ENCODE results near the gene LARGE1. TPM values are rescaled to one million over a fixed set of nuclear protein-coding genes. Genes with fewer than 3 reads are reported as not detected.

The LARGE1 gene
- total and polyA plus RNA-seq, 5 donors from 2014 or later: not detected

- no peak overlapping the region for H3K4me3 Mint-ChIP-seq
- ATAC-seq (ENCODE audit: low read depth in 2 of 2) (no peak), DNase-seq (no peak)
- peaks cover 0 to 2% (median 0%) of the 10 kb centered on the region in 7 donors for H3K9me3 Mint-ChIP-seq
- Histone ChIP-seq H3K27ac (ENCODE audit: insufficient read depth, low read length, poor library complexity, severe bottlenecking) (no peak overlapping the region), H3K36me3 (ENCODE audit: control insufficient read depth, insufficient read depth, low read length) (no peaks in the 10 kb centered on the region), H3K4me3 (ENCODE audit: low read depth, low read length) (no peak overlapping the region), H3K9me3 (ENCODE audit: control insufficient read depth in 2 of 2, low read length in 2 of 2) (no peaks in the 10 kb centered on the region), H3K4me1 (ENCODE audit: control insufficient read depth, insufficient read depth, low read length, poor library complexity, severe bottlenecking) (no peaks in the 10 kb centered on the region), H3K27me3 (ENCODE audit: control insufficient read depth, insufficient read depth, low read length) (no peaks in the 10 kb centered on the region)
- H3K36me3 Mint-ChIP-seq: no peaks in the 10 kb centered on the region
- H3K27ac Mint-ChIP-seq: no peak overlapping the region
- no peaks in the 10 kb centered on the region for H3K4me1 Mint-ChIP-seq
- H3K27me3 Mint-ChIP-seq: no peaks in the 10 kb centered on the region
Observed at GRCh38 chr22:33300165-33300564, 620.1 kb downstream of the LARGE1 start.

DNA sequence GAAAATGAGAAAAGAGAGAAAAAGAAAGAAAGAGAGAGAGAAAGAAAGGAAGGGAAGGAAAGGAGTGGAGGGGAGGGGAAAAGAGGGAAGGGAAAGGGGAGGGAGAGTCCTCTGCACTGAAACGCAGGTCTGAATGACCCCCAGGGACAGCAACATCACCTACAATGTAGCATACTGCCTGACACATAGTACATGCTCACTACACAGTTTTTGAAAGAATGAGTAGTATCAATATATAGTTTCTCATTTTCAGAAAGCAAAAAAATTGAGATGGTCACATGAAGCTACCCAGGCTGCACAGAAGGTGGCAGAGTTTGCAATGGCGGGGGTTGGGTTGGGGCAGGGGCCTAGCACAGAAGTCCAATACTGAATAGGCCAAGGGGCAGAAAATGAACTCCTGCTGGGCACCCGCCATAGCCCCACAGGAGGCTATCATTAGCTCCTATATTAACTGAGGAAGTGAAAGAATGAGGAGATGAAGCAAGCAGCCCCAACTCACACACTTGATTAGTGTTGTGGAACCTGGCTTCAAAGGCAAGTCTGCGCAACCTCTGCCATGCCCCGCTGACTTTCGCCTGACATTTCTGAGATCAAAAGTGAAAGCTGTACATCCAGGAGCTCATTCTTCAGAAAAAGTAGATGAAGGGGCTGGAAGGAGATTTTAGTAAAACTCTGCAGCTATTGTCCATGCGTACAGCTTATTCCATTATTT, 620.9 kb downstream of the LARGE1 start:
- ATAC-seq (ENCODE audit: low read depth in 2 of 2) (peak in 1 of 2 donors; percentile 48), DNase-seq (no peak)
- Mint-ChIP-seq H3K4me1 (no peaks in the 10 kb centered on the region), H3K36me3 (no peaks in the 10 kb centered on the region), H3K27me3 (no peaks in the 10 kb centered on the region), H3K9me3 (peaks cover 0 to 3% (median 0%) of the 10 kb centered on the region in 7 donors), H3K4me3 (no peak overlapping the region), H3K27ac (no peak overlapping the region)
- H3K4me1 ChIP-seq (ENCODE audit: control insufficient read depth, insufficient read depth, low read length, poor library complexity, severe bottlenecking): no peaks in the 10 kb centered on the region
- no peak overlapping the region for H3K4me3 ChIP-seq (ENCODE audit: low read depth, low read length)
- H3K36me3 ChIP-seq (ENCODE audit: control insufficient read depth, insufficient read depth, low read length): no peaks in the 10 kb centered on the region
- no peaks in the 10 kb centered on the region for H3K9me3 ChIP-seq (ENCODE audit: control insufficient read depth in 2 of 2, low read length in 2 of 2)
- no peak overlapping the region for H3K27ac ChIP-seq (ENCODE audit: insufficient read depth, low read length, poor library complexity, severe bottlenecking)
- no peaks in the 10 kb centered on the region for H3K27me3 ChIP-seq (ENCODE audit: control insufficient read depth, insufficient read depth, low read length)

GRCh38 chr22:33296941-33297340, 623.3 kb downstream of the LARGE1 start:
- no peaks in the 10 kb centered on the region for H3K4me1 ChIP-seq (ENCODE audit: control insufficient read depth, insufficient read depth, low read length, poor library complexity, severe bottlenecking)
- DNase-seq: no peak
- no peak overlapping the region for H3K4me3 Mint-ChIP-seq

DNA sequence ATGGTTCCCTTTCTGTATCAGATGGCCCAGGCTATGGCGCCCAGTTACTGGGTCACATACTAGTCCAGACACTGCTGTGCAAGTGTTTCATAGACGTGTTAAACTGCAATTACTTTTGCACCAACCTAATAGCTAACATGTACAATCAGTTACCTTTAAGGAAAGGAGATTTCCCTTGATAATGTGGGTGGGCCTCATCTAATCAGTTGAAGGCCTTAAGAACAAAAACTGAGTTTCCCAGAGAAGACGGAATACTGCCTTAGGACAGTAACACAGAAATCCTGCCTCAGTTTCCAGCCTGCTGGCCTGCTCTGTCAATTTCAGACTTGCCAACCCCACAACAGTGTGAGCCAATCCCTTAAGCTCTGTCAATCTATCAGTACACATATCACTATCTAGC, 632.2 kb downstream of the LARGE1 start:
- Mint-ChIP-seq H3K27ac (no peak overlapping the region), H3K27me3 (no peaks in the 10 kb centered on the region), H3K36me3 (no peaks in the 10 kb centered on the region), H3K9me3 (peaks cover 0 to 6% (median 0%) of the 10 kb centered on the region in 7 donors), H3K4me1 (no peaks in the 10 kb centered on the region), H3K4me3 (no peak overlapping the region)
- H3K36me3 ChIP-seq (ENCODE audit: control insufficient read depth, insufficient read depth, low read length): no peaks in the 10 kb centered on the region
- DNase-seq: no peak
- no peak for ATAC-seq (ENCODE audit: low read depth in 2 of 2)
- no peak overlapping the region for H3K4me3 ChIP-seq (ENCODE audit: low read depth, low read length)
- H3K4me1 ChIP-seq (ENCODE audit: control insufficient read depth, insufficient read depth, low read length, poor library complexity, severe bottlenecking): no peaks in the 10 kb centered on the region
- no peaks in the 10 kb centered on the region for H3K27me3 ChIP-seq (ENCODE audit: control insufficient read depth, insufficient read depth, low read length)
- H3K9me3 ChIP-seq (ENCODE audit: control insufficient read depth in 2 of 2, low read length in 2 of 2): no peaks in the 10 kb centered on the region
- H3K27ac ChIP-seq (ENCODE audit: insufficient read depth, low read length, poor library complexity, severe bottlenecking): no peak overlapping the region

More at GRCh38 chr22:33296941-33297340, 623.3 kb downstream of the LARGE1 start:
- H3K27me3 Mint-ChIP-seq: no peaks in the 10 kb centered on the region
- H3K27ac Mint-ChIP-seq: no peak overlapping the region
- H3K4me1 Mint-ChIP-seq: no peaks in the 10 kb centered on the region
- no peaks in the 10 kb centered on the region for H3K36me3 Mint-ChIP-seq
- peaks cover 0 to 4% (median 0%) of the 10 kb centered on the region in 7 donors for H3K9me3 Mint-ChIP-seq
- no peaks in the 10 kb centered on the region for H3K9me3 ChIP-seq (ENCODE audit: control insufficient read depth in 2 of 2, low read length in 2 of 2)
- no peaks in the 10 kb centered on the region for H3K36me3 ChIP-seq (ENCODE audit: control insufficient read depth, insufficient read depth, low read length)
- no peak for ATAC-seq (ENCODE audit: low read depth in 2 of 2)
- no peak overlapping the region for H3K27ac ChIP-seq (ENCODE audit: insufficient read depth, low read length, poor library complexity, severe bottlenecking)
- no peaks in the 10 kb centered on the region for H3K27me3 ChIP-seq (ENCODE audit: control insufficient read depth, insufficient read depth, low read length)
- H3K4me3 ChIP-seq (ENCODE audit: low read depth, low read length): no peak overlapping the region

- H3K27ac ChIP-seq (ENCODE audit: insufficient read depth, low read length, poor library complexity, severe bottlenecking): no peak overlapping the region
- H3K4me1 ChIP-seq (ENCODE audit: control insufficient read depth, insufficient read depth, low read length, poor library complexity, severe bottlenecking): no peaks in the 10 kb centered on the region
- H3K27me3 ChIP-seq (ENCODE audit: control insufficient read depth, insufficient read depth, low read length): no peaks in the 10 kb centered on the region
- no peak overlapping the region for H3K4me3 ChIP-seq (ENCODE audit: low read depth, low read length)
- DNase-seq (no peak), ATAC-seq (ENCODE audit: low read depth in 2 of 2) (no peak)
- no peaks in the 10 kb centered on the region for H3K4me1 Mint-ChIP-seq
- no peaks in the 10 kb centered on the region for H3K36me3 Mint-ChIP-seq
- no peak overlapping the region for H3K4me3 Mint-ChIP-seq
- H3K27ac Mint-ChIP-seq: no peak overlapping the region
- no peaks in the 10 kb centered on the region for H3K36me3 ChIP-seq (ENCODE audit: control insufficient read depth, insufficient read depth, low read length)
- H3K9me3 Mint-ChIP-seq: peaks cover 0 to 1% (median 0%) of the 10 kb centered on the region in 7 donors
- H3K9me3 ChIP-seq (ENCODE audit: control insufficient read depth in 2 of 2, low read length in 2 of 2): no peaks in the 10 kb centered on the region
- no peaks in the 10 kb centered on the region for H3K27me3 Mint-ChIP-seq
Observed at GRCh38 chr22:33275073-33275443, 645.2 kb downstream of the LARGE1 start.

DNA sequence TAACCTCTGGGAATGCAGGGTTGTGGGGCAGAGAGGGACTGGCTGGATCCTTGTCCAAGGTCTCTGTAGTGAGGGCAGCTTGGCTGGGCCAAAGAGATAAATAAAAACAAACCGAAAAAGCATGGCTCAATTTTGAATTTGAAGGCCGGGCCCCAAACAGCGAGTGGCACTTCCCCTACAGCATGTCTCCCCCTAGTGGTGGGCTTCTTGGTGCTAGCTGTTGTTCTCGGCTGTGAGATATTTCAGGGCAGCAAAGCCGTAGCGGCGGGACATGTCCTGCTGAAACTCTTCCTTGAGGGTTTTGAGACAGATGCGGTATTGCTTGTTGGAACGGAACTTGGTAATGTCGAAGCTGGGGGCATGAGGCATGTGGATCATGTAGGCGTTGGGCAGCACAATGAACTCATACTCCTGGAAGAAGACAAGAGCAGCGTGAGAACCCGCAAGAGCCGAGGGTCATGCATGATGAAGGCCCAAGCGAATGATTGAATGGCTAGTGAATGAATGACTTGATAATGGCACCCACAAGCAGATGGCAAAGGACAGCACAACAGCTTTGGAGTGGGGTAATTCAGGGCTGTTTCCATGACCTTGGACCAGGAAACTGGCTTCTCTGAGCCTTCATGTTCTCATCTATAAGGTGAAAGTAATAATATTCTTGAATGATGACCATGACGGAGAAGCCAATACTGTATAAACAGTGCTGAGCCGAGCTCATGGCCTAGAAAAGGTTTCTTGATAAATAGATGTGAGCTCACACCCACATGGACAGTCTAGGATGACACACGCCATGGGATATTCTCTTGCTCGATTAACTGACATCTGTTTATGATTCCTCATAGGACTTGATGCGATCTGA, 645.8 kb downstream of the LARGE1 start:
- Mint-ChIP-seq H3K27me3 (no peaks in the 10 kb centered on the region), H3K36me3 (no peaks in the 10 kb centered on the region), H3K9me3 (peaks cover 0 to 1% (median 0%) of the 10 kb centered on the region in 7 donors), H3K4me3 (no peak overlapping the region), H3K27ac (no peak overlapping the region), H3K4me1 (no peaks in the 10 kb centered on the region)
- no peaks in the 10 kb centered on the region for H3K9me3 ChIP-seq (ENCODE audit: control insufficient read depth in 2 of 2, low read length in 2 of 2)
- no peak overlapping the region for H3K27ac ChIP-seq (ENCODE audit: insufficient read depth, low read length, poor library complexity, severe bottlenecking)
- H3K4me1 ChIP-seq (ENCODE audit: control insufficient read depth, insufficient read depth, low read length, poor library complexity, severe bottlenecking): no peaks in the 10 kb centered on the region
- no peaks in the 10 kb centered on the region for H3K27me3 ChIP-seq (ENCODE audit: control insufficient read depth, insufficient read depth, low read length)
- H3K4me3 ChIP-seq (ENCODE audit: low read depth, low read length): no peak overlapping the region
- DNase-seq (peak in 1 of 3 donors; percentile 28), ATAC-seq (ENCODE audit: low read depth in 2 of 2) (no peak)
- no peaks in the 10 kb centered on the region for H3K36me3 ChIP-seq (ENCODE audit: control insufficient read depth, insufficient read depth, low read length)

DNA sequence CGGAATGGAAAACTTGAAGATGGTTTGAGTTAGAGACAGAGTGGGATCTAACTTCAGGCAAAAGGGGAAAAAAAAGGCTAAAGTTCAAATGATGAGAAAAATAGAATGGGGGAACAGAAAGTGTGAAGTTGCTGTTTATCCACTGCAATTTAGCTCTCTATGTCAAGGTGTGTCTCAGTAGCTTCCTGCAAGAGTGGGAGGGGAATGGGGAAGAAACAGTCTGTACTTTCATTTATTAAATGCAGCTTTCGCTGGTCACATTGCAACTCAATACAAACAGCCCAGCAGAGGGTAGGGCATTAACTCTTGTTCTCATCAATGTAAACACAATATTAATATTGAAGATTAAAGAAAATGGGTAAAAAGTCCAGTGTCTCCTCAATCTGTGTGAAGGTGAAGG, 647.4 kb downstream of the LARGE1 start:
- Histone ChIP-seq H3K27ac (ENCODE audit: insufficient read depth, low read length, poor library complexity, severe bottlenecking) (no peak overlapping the region), H3K4me1 (ENCODE audit: control insufficient read depth, insufficient read depth, low read length, poor library complexity, severe bottlenecking) (no peaks in the 10 kb centered on the region), H3K36me3 (ENCODE audit: control insufficient read depth, insufficient read depth, low read length) (no peaks in the 10 kb centered on the region), H3K27me3 (ENCODE audit: control insufficient read depth, insufficient read depth, low read length) (no peaks in the 10 kb centered on the region), H3K9me3 (ENCODE audit: control insufficient read depth in 2 of 2, low read length in 2 of 2) (no peaks in the 10 kb centered on the region), H3K4me3 (ENCODE audit: low read depth, low read length) (no peak overlapping the region)
- Mint-ChIP-seq H3K27me3 (no peaks in the 10 kb centered on the region), H3K4me3 (no peak overlapping the region), H3K36me3 (no peaks in the 10 kb centered on the region), H3K27ac (no peak overlapping the region), H3K9me3 (peaks cover 0 to 1% (median 0%) of the 10 kb centered on the region in 7 donors), H3K4me1 (no peaks in the 10 kb centered on the region)
- ATAC-seq (ENCODE audit: low read depth in 2 of 2) (no peak), DNase-seq (no peak)

Data from CD4-positive, CD25-positive, alpha-beta regulatory T cell (primary cell).